GM12892 (cell line): ENCODE results near the gene SMG5.

Experiments
- POLR2A ChIP-seq: IDR thresholded peaks from 2 replicates; pipeline ENCODE4 v1.6.1; 2011; ENCODE audit warnings: low read depth, low read length, control low read depth
- POLR2AphosphoS5 ChIP-seq: IDR thresholded peaks from 2 replicates; pipeline ENCODE4 v1.6.1; 2011; ENCODE audit warnings: low read depth, low read length, control low read depth
- TAF1 ChIP-seq: IDR thresholded peaks from 2 replicates; pipeline ENCODE4 v1.6.1; 2011; ENCODE audit warnings: low read depth, mild to moderate bottlenecking, control low read depth, low read length, borderline replicate concordance

DNA sequence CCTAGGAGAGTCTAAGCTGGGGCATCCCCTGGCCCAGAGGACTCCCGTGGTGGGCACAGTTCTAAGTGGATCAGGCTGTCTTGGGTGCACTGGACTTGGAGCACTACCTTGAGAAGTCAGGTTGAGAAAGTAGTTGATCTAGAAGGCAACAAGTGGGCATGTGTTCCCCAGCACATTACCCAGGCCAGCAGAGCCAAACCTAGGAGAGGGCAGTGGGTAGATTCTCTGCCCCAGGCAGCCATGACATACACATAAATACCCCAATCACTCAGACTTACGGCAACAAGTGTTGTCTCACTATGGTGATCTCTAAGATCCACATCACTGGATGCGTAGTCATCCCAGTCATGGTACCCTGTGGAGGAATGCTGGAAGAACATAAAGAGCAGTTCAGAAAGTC lies 71.4 kb downstream of the SMG5 start:
- TF ChIP-seq POLR2AphosphoS5 (no peak), TAF1 (no peak), POLR2A (no peak; the same call in 1 of the 2 replicates)
